D721Med (cell line): ENCODE data around the gene SPDL1.

Experiments
- DNase-seq: peaks from one replicate; pipeline ENCODE4 v3.0.0; 2011; ENCODE audit warnings: low spot score; ENCODE audit not compliant: insufficient read length
- FAIRE-seq: peaks from 2 replicates; lab custom pipeline; 2011; peaks lifted over from hg19 to GRCh38; lab: Jason Lieb, UNC
- TF ChIP-seq, protein P1 (sequence below): IDR thresholded peaks from 2 replicates; pipeline ENCODE4 v1.5.1; 2012; ENCODE audit warnings: mild to moderate bottlenecking, control low read depth; ENCODE audit not compliant: insufficient read depth; ENCODE audit errors: missing control alignments

The SPDL1 gene, protein sequence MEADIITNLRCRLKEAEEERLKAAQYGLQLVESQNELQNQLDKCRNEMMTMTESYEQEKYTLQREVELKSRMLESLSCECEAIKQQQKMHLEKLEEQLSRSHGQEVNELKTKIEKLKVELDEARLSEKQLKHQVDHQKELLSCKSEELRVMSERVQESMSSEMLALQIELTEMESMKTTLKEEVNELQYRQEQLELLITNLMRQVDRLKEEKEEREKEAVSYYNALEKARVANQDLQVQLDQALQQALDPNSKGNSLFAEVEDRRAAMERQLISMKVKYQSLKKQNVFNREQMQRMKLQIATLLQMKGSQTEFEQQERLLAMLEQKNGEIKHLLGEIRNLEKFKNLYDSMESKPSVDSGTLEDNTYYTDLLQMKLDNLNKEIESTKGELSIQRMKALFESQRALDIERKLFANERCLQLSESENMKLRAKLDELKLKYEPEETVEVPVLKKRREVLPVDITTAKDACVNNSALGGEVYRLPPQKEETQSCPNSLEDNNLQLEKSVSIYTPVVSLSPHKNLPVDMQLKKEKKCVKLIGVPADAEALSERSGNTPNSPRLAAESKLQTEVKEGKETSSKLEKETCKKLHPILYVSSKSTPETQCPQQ

GRCh38 chr5:169583424-169584220 lies at the start of gene SPDL1:
Gene SPDL1 (plus strand): TSS chr5:169583773. CDS start chr5:169588417, 4,644 bp downstream.
- DNase-seq (peak; percentile 21), FAIRE-seq (no peak)
- TF ChIP-seq, protein P1, sequence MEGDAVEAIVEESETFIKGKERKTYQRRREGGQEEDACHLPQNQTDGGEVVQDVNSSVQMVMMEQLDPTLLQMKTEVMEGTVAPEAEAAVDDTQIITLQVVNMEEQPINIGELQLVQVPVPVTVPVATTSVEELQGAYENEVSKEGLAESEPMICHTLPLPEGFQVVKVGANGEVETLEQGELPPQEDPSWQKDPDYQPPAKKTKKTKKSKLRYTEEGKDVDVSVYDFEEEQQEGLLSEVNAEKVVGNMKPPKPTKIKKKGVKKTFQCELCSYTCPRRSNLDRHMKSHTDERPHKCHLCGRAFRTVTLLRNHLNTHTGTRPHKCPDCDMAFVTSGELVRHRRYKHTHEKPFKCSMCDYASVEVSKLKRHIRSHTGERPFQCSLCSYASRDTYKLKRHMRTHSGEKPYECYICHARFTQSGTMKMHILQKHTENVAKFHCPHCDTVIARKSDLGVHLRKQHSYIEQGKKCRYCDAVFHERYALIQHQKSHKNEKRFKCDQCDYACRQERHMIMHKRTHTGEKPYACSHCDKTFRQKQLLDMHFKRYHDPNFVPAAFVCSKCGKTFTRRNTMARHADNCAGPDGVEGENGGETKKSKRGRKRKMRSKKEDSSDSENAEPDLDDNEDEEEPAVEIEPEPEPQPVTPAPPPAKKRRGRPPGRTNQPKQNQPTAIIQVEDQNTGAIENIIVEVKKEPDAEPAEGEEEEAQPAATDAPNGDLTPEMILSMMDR: no peak

DNA sequence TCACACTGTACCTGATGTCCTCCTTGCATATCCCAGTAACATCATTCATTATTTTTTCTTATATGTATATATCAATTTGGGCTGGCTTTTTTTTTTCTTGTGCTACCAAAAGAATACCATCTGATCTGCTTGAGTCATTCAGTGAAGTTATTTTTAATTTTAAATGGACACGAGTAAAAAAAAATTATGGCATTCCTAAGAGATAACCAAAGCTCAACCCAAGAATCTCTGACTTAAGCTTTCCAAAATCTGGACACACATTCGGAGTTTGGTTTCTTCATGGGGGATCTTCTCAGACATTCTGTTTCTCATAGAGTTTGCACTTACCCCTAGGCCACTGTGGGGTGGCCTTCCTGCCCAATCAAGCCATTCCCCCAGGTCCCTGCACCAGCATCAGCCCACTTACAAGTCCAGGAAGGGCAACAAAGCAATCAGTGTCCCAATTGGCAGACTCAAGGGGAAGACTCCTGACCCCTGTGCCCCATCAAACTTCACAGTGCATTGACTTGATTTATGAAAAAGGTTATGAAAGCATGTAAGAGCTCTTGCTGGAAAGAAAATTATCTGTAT lies 49.2 kb upstream of the SPDL1 start:
- TF ChIP-seq, protein P1: no peak
- DNase-seq (no peak), FAIRE-seq (no peak)

- DNase-seq (no peak), FAIRE-seq (no peak)
- TF ChIP-seq, protein P1: no peak
Measured at GRCh38 chr5:169534939-169535338, 48.6 kb upstream of the SPDL1 start.

DNA sequence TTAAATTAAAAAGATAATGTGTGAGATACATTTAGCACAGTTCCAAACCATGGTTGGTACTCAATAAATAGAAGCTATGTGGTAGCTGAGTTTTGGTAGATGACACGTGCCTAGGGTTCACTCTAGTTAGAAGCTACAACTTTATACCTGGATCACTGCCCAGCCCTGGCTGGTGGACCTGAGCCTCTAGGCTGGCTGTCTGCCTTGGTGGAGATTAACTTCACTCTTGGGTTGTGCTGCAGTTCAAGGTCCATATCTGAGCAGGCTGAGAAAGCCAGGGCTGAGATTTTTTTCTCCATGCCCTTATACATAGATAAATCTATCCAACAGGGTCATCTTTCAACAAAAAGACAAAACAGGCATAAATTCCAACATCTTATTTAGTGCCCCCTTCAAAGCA lies 44.6 kb upstream of the SPDL1 start:
- FAIRE-seq: no peak
- TF ChIP-seq, protein P1: no peak
- no peak for DNase-seq

- TF ChIP-seq, protein P1: no peak
- FAIRE-seq: no peak
Measured at GRCh38 chr5:169542811-169543210, 40.8 kb upstream of the SPDL1 start.

DNA sequence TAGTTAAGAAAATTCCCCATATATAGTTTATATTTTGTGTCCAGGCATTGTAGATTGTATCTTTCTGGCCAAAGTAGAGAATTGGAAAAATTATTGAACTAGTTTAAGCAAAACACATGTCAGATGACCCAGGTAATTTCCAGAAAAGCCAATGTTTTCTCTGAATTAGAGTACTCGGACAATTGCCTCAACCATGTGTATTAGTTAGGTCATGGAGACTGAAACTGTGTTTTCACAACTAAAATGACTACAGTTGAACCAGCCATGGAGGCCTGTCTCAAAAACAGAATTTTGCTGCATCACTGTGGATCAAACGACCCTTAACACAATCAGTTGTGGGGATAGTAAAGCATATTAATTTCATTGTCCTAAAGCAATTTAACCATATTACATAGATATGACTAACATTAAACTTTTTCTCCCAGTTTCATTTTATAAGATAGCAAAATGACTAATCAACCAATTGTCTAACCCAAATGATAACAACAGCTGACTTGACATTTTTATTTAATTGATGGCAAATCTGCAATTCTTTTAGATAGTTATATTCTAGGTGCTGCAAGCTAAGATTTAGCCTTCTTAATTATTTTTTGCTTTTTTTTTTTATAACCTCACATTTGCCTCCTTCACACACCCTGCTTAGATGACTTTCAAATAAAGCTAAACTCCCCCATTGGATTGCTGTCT lies 39.2 kb upstream of the SPDL1 start:
- DNase-seq: no peak
- TF ChIP-seq, protein P1: no peak
- no peak for FAIRE-seq

More at GRCh38 chr5:169542811-169543210, 40.8 kb upstream of the SPDL1 start:
- no peak for DNase-seq
